ENCODE measurements around the gene ECT2L. TPM values are rescaled to one million over a fixed set of nuclear protein-coding genes. Genes with fewer than 3 reads are reported as not detected.
A peak's percentile ranks its signal among the peaks of the same experiment; 100 is the strongest.

ECT2L gene
- total and polyA plus RNA-seq, 2 of the 13 experiments (the other 11 are each of a cell fraction or from before 2014, with no cell fraction given): 0.12 TPM; not detected in 1

- TF ChIP-seq RERE (CRISPR knock-in tag; IDR thresholded peaks at IDR 0.05; ENCODE audit: low read depth) (peak; percentile 89; the same call in 1 of the 2 replicates), ZNF230 (CRISPR knock-in tag; IDR thresholded peaks at IDR 0.05) (no peak), ZNF556 (CRISPR knock-in tag; IDR thresholded peaks at IDR 0.05; ENCODE audit: borderline replicate concordance) (no peak), ARNTL (CRISPR knock-in tag; IDR thresholded peaks at IDR 0.05) (peak; percentile 12; the same call in 1 of the 2 replicates), FIP1L1 (IDR thresholded peaks at IDR 0.05; ENCODE audit: borderline replicate concordance, insufficient read depth, low read depth, low read length) (no peak), RARA (CRISPR knock-in tag; IDR thresholded peaks at IDR 0.05) (peak; percentile 80), EHMT2 (IDR thresholded peaks at IDR 0.05; ENCODE audit: borderline replicate concordance, low read depth, low read length) (peak; percentile 71; the same call in 1 of the 2 replicates), ASH2L (IDR thresholded peaks at IDR 0.05; ENCODE audit: insufficient read length, low read depth, low read length) (peak; percentile 74), ATRX (CRISPR knock-in tag; IDR thresholded peaks at IDR 0.05; ENCODE audit: borderline replicate concordance) (no peak), HDAC1 (CRISPR knock-in tag; IDR thresholded peaks at IDR 0.05) (peak; percentile 59; the same call in 1 of the 2 replicates), ZNF773 (CRISPR knock-in tag; IDR thresholded peaks at IDR 0.05; ENCODE audit: borderline replicate concordance) (no peak), RELA (CRISPR knock-in tag; IDR thresholded peaks at IDR 0.05) (no peak), FOXM1 (CRISPR knock-in tag; IDR thresholded peaks at IDR 0.05) (no peak), ZNF256 (CRISPR knock-in tag; conservative IDR thresholded peaks at IDR 0.05) (no peak), ZNF251 (CRISPR knock-in tag; IDR thresholded peaks at IDR 0.05) (no peak), SP4 (CRISPR knock-in tag; IDR thresholded peaks at IDR 0.05) (no peak), ZC3H13 (CRISPR knock-in tag; IDR thresholded peaks at IDR 0.05) (no peak), ZNF3 (CRISPR knock-in tag; IDR thresholded peaks at IDR 0.05) (no peak), ZNF597 (CRISPR knock-in tag; IDR thresholded peaks at IDR 0.05) (no peak), NFE2L2 (IDR thresholded peaks at IDR 0.05; ENCODE audit: low read length) (no peak), NFYB (CRISPR knock-in tag; IDR thresholded peaks at IDR 0.05) (no peak)
- TF ChIP-seq, protein P1, sequence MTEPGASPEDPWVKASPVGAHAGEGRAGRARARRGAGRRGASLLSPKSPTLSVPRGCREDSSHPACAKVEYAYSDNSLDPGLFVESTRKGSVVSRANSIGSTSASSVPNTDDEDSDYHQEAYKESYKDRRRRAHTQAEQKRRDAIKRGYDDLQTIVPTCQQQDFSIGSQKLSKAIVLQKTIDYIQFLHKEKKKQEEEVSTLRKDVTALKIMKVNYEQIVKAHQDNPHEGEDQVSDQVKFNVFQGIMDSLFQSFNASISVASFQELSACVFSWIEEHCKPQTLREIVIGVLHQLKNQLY (CRISPR knock-in tag; IDR thresholded peaks at IDR 0.05): no peak
- TF ChIP-seq, protein P2, sequence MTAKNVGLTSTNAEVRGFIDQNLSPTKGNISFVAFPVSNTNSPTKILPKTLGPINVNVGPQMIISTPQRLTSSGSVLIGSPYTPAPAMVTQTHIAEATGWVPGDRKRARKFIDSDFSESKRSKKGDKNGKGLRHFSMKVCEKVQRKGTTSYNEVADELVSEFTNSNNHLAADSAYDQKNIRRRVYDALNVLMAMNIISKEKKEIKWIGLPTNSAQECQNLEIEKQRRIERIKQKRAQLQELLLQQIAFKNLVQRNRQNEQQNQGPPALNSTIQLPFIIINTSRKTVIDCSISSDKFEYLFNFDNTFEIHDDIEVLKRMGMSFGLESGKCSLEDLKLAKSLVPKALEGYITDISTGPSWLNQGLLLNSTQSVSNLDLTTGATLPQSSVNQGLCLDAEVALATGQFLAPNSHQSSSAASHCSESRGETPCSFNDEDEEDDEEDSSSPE (CRISPR knock-in tag; IDR thresholded peaks at IDR 0.05): no peak
Observed at GRCh38 chr6:138814179-138814834, 18.4 kb downstream of the ECT2L start (continued).
